Measurements from ENCODE around the gene RPL38. TPM values are rescaled to one million over a fixed set of nuclear protein-coding genes. Genes with fewer than 3 reads are reported as not detected.
A peak's percentile ranks its signal among the peaks of the same experiment; 100 is the strongest.

RPL38 gene
- total RNA-seq, 4 donors from 2014 or later: 565 to 1,273 (median 679) TPM

- TF ChIP-seq POLR2A (IDR thresholded peaks at IDR 0.05) (no peak), CTCF (IDR thresholded peaks at IDR 0.05) (no peak), POLR2AphosphoS5 (IDR thresholded peaks at IDR 0.05) (no peak), EP300 (IDR thresholded peaks at IDR 0.05) (no peak)
- WGBS: 87% methylated on average over 9 of the region's 9 CpGs
Measured at GRCh38 chr17:74164446-74165045, 38.9 kb upstream of the RPL38 start.

GRCh38 chr17:74165797-74166365, 37.6 kb upstream of the RPL38 start:
- 73% methylated on average over 8 of the region's 8 CpGs for WGBS
- Histone ChIP-seq H3K36me3 (no peaks in the 10 kb centered on the region), H3K27me3 (peaks cover 38% of the 10 kb centered on the region), H3K4me3 (no peak overlapping the region), H3K27ac (no peak overlapping the region), H3K9me3 (no peaks in the 10 kb centered on the region), H3K4me1 (peaks cover 2% of the 10 kb centered on the region)
- peak in 1 of 2 donors; percentile 13 for DNase-seq (ENCODE audit: low spot score in 2 of 2)
- no peak for TF ChIP-seq POLR2AphosphoS5 (IDR thresholded peaks at IDR 0.05)
- TF ChIP-seq POLR2A (IDR thresholded peaks at IDR 0.05): no peak

More at GRCh38 chr17:74164446-74165045, 38.9 kb upstream of the RPL38 start:
- H3K27me3 ChIP-seq: peaks cover 48% of the 10 kb centered on the region
- no peak overlapping the region for H3K27ac ChIP-seq
- H3K9me3 ChIP-seq: no peaks in the 10 kb centered on the region
- no peak overlapping the region for H3K4me3 ChIP-seq
- H3K4me1 ChIP-seq: peaks cover 2% of the 10 kb centered on the region
- H3K36me3 ChIP-seq: no peaks in the 10 kb centered on the region
- peak in 1 of 2 donors; percentile 16 for DNase-seq (ENCODE audit: low spot score in 2 of 2)

- Histone ChIP-seq H3K36me3 (no peaks in the 10 kb centered on the region), H3K4me1 (no peaks in the 10 kb centered on the region), H3K4me3 (no peak overlapping the region), H3K27ac (no peak overlapping the region), H3K27me3 (peaks cover 20% of the 10 kb centered on the region), H3K9me3 (no peaks in the 10 kb centered on the region)
- DNase-seq (ENCODE audit: low spot score in 2 of 2): no peak
- WGBS: 68% methylated on average over 1 of the region's 1 CpG
- TF ChIP-seq EP300 (IDR thresholded peaks at IDR 0.05) (no peak), POLR2AphosphoS5 (IDR thresholded peaks at IDR 0.05) (no peak), POLR2A (IDR thresholded peaks at IDR 0.05) (no peak), CTCF (IDR thresholded peaks at IDR 0.05) (no peak)
Measured at GRCh38 chr17:74170924-74171323, 32.6 kb upstream of the RPL38 start.

GRCh38 chr17:74172700-74173099, 30.8 kb upstream of the RPL38 start:
- no peak for TF ChIP-seq EP300 (IDR thresholded peaks at IDR 0.05)
- TF ChIP-seq POLR2AphosphoS5 (IDR thresholded peaks at IDR 0.05): no peak
- WGBS: 46% methylated on average over 3 of the region's 3 CpGs
- no peak for DNase-seq (ENCODE audit: low spot score in 2 of 2)
- Histone ChIP-seq H3K9me3 (no peaks in the 10 kb centered on the region), H3K4me1 (no peaks in the 10 kb centered on the region), H3K36me3 (no peaks in the 10 kb centered on the region), H3K27me3 (peaks cover 25% of the 10 kb centered on the region), H3K27ac (no peak overlapping the region), H3K4me3 (no peak overlapping the region)

GRCh38 chr17:74176546-74177001, 26.9 kb upstream of the RPL38 start:
- Histone ChIP-seq H3K27me3 (peaks cover 34% of the 10 kb centered on the region), H3K36me3 (no peaks in the 10 kb centered on the region), H3K9me3 (no peaks in the 10 kb centered on the region), H3K4me1 (no peaks in the 10 kb centered on the region), H3K27ac (no peak overlapping the region), H3K4me3 (no peak overlapping the region)
- peak; percentile 73 to 86 for TF ChIP-seq CTCF (IDR thresholded peaks at IDR 0.05)
- no peak for TF ChIP-seq POLR2AphosphoS5 (IDR thresholded peaks at IDR 0.05)
- WGBS: 35% methylated on average over 10 of the region's 10 CpGs
- DNase-seq (ENCODE audit: low spot score in 2 of 2): no peak

GRCh38 chr17:74177018-74177450, 26.4 kb upstream of the RPL38 start:
- H3K4me3 ChIP-seq: no peak overlapping the region
- peaks cover 39% of the 10 kb centered on the region for H3K27me3 ChIP-seq
- no peaks in the 10 kb centered on the region for H3K4me1 ChIP-seq
- H3K27ac ChIP-seq: no peak overlapping the region
- no peaks in the 10 kb centered on the region for H3K9me3 ChIP-seq
- WGBS: 0% methylated on average over 1 of the region's 1 CpG
- H3K36me3 ChIP-seq: no peaks in the 10 kb centered on the region
- TF ChIP-seq EP300 (IDR thresholded peaks at IDR 0.05) (no peak), POLR2AphosphoS5 (IDR thresholded peaks at IDR 0.05) (no peak), POLR2A (IDR thresholded peaks at IDR 0.05) (no peak), CTCF (IDR thresholded peaks at IDR 0.05) (no peak)
- DNase-seq (ENCODE audit: low spot score in 2 of 2): no peak

Data from suprapubic skin (tissue), 4 donors.